GM10847 (cell line): ENCODE measurements around the gene PRL.

Experiments used
- POLR2A ChIP-seq: IDR thresholded peaks from 2 replicates; pipeline ENCODE4 v1.6.1; 2011; ENCODE audit not compliant: insufficient read length; ENCODE audit errors: extremely low read depth

The PRL gene

GRCh38 chr6:22250486-22250885 lies 46.4 kb downstream of the PRL start:
- no peak for TF ChIP-seq POLR2A

DNA sequence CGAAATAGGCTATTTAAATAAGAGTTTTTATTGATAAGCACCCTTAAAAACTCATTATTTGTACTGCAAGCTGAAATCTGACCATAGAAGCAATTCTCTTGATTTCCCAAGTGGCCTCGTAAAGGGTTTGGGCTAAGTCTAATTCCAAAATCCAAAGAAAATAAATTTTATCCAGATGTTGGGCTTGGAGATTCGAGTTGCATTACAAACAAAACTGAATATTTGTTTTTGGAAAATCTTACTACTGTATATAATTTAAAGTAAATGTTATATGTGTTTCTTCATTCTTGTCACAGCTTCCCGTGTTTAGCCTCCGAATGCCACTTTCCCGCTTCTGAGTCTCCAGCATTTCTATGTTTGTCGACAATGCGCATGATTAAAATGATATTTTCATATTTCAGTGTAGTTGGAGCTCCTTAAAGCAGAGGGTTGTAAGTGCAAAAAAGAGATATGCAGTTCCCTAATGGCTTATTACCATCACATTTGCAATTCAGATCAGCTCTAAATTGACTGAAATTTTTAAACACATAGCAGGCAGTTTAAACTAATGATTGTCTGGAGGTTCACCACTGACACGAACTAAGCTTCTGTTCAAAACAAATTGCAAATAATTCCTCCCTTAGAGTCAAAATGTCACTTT lies 47.0 kb downstream of the PRL start:
- TF ChIP-seq POLR2A, result no peak

- no peak for TF ChIP-seq POLR2A
These were observed 48.1 kb downstream of the PRL start for GRCh38 chr6:22248513-22249308.

DNA sequence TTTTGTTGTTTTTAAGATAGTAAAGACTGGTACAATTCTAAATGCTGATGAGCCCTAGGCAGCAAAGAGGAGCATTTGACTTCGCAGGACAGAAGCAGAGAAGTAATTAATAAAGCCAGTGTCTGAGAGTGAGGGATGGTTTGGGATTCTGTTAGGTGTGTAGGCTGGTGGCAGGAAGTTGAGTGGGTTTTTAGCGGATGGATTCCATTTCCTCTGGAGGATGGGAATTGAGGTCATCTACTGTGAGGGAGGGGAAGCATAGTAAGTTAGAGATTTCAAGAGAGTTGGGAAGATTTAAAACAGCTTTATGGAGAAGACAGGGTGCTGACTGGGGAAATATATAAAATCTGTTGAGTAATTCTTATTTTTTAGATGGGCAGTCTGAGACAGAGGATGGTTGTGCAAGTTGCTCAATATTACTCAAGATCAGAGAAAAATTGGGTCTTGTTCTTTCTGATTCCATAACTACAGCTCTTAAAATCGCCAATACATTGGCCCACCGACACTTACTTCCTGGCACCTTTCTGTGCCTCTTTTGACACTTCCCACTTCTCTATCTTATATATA lies 48.8 kb downstream of the PRL start:
- TF ChIP-seq POLR2A, result no peak

DNA sequence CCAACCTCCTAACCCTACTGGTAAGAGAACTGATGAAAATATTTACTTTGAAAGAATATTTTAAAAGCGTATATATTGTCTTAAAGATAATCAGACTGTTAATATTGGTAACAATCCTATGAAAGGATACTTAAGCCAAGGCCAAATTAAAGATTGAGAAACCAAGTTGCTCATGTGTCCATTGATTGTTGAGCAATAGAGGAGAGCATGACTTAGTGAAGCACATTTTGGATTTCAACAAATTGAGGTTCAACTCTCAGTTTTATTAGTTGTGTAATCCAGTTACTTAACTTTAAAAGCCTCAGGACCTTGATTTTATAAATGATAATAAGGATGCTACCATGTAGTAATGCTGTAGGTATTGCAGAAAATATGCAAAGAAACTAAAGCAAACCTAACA lies 56.8 kb downstream of the PRL start:
- TF ChIP-seq POLR2A, result no peak

GRCh38 chr6:22239261-22239921 lies 57.4 kb downstream of the PRL start:
- no peak for TF ChIP-seq POLR2A

GRCh38 chr6:22238861-22239260 lies 58.0 kb downstream of the PRL start:
- no peak for TF ChIP-seq POLR2A

GRCh38 chr6:22237526-22237925 lies 59.3 kb downstream of the PRL start:
- TF ChIP-seq POLR2A, result no peak
